Activated naive CD4-positive, alpha-beta T cell (primary cell): ENCODE data around the gene CCDC137.

ENCODE experiments used
- DNase-seq, 4 experiments: peaks; one replicate each; lab custom pipeline; 2025; lab: John Stamatoyannopoulos, UW

The CCDC137 gene

GRCh38 chr17:81651692-81652091, 14.8 kb upstream of the CCDC137 start:
- no peak for DNase-seq

- DNase-seq: no peak
These were observed 13.4 kb upstream of the CCDC137 start for GRCh38 chr17:81652906-81653771.

GRCh38 chr17:81655378-81656117, 11.0 kb upstream of the CCDC137 start:
- DNase-seq: no peak

GRCh38 chr17:81656118-81656743, 10.3 kb upstream of the CCDC137 start, which contains the start of gene PDE6G:
Gene PDE6G (minus strand): TSS chr17:81656542. CDS start chr17:81653305, 3,237 bp downstream.
- no peak for DNase-seq

- DNase-seq: no peak
These were observed 9.7 kb upstream of the CCDC137 start for GRCh38 chr17:81656835-81657234.

GRCh38 chr17:81659038-81659437, 7.5 kb upstream of the CCDC137 start:
- no peak for DNase-seq

GRCh38 chr17:81660441-81660840, 6.1 kb upstream of the CCDC137 start:
- DNase-seq: no peak

- DNase-seq: no peak
These were observed 4.5 kb upstream of the CCDC137 start for GRCh38 chr17:81662002-81662401.

- DNase-seq: no peak
These were observed 2.5 kb upstream of the CCDC137 start for GRCh38 chr17:81664051-81664470.

GRCh38 chr17:81665205-81666091, 1.1 kb upstream of the CCDC137 start:
- DNase-seq: peak; percentile 16 to 25 (median 22)

GRCh38 chr17:81666092-81666341, 520 bp upstream of the CCDC137 start:
- peak in 1 of 4 experiments; percentile 38 for DNase-seq

- DNase-seq: no peak
These were observed 1.2 kb downstream of the CCDC137 start for GRCh38 chr17:81667754-81668153.

GRCh38 chr17:81672504-81672903, 6.0 kb downstream of the CCDC137 start:
- no peak for DNase-seq

- no peak for DNase-seq
These were observed 6.4 kb downstream of the CCDC137 start for GRCh38 chr17:81672954-81673353.

GRCh38 chr17:81673561-81674258, 7.2 kb downstream of the CCDC137 start:
- DNase-seq: no peak

GRCh38 chr17:81675515-81676221, 9.1 kb downstream of the CCDC137 start:
- peak in 1 of 4 experiments; percentile 16 for DNase-seq

GRCh38 chr17:81676906-81677305, 10.4 kb downstream of the CCDC137 start:
- no peak for DNase-seq

- no peak for DNase-seq
These were observed 13.6 kb downstream of the CCDC137 start for GRCh38 chr17:81680150-81680549.

- no peak for DNase-seq
These were observed 15.1 kb downstream of the CCDC137 start for GRCh38 chr17:81681672-81682071.

GRCh38 chr17:81682565-81683207, 16.1 kb downstream of the CCDC137 start:
- no peak for DNase-seq
